Stimulated activated naive CD4-positive, alpha-beta T cell treated with Interleukin-2 at 50 U/mL for 16 hours (primary cell): ENCODE measurements around the gene DNAJC15.
"Not testable (repeated sequence)": the region's sequence is repeated elsewhere in the genome, so short reads cannot be mapped to it uniquely, and the experiment has no call there.

Experiments
- DNase-seq: peaks from one replicate; lab custom pipeline; 2025; lab: John Stamatoyannopoulos, UW

DNAJC15 gene

DNA sequence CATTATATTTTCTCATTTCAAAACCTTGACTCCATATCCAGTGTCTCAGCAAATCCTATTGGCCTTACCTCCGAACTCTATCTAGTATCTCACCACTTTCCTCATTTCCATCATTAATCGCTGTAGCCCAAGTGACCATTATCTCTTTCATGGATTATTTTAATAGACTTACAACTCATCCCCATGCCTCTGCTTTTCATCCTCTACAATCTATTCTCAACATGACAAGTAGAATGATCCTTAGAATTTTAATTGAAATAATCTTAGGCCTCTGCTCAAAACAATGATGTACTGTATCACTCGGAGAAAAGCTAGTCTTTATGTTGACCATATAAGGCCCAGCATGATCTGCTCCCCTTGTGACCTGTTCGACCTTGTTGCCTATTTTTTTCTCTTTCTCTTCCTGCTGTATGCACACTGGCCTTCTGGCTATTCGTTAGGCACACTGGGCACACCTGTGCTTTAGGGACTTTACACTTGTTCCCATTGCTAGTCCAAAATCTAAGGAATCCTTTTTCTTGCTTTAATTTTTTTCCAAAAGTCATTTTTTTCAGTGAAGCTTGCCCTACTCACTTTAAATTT, 21.4 kb downstream of the DNAJC15 start:
- no peak for DNase-seq

DNA sequence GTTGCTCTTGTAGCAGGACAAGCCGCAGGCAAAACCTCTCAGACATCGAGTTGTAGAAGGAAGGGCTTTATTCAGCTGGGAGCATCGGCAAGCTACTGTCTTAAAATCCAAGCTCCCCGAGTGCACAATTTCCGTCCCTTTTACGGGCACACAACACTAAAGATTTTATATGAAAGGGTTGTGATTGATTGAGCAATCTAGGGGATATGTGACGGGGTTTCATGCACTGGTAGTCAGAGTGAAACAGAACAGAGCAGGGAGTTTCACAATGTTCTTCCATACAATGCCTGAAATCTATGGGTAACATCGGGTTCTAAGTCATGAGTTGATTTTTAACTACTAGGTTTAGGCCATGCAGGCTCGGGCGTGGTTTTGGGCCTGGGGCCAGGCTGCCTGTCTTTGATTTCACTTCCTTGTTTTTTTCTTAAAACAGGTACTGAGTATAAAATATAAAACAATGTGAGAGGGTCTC, 22.0 kb downstream of the DNAJC15 start:
- DNase-seq, result not testable (repeated sequence)

DNA sequence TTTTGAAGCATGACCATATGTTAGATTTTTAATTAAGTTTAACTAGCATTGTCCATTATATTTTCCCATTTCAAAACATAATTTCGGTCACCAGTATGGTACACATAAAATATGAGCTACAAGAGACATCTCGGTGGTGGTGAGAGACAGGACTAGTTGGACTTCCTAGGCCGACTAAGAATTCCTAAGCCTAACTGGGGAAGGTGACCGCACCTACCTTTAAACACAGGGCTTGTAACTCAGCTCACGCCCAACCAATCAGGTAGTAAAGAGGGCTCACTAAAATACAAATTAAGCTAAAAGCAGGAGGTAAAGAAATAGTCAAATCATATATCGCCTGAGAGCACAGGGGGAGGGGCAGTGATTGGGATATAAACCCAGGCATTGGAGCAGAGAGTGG, 22.9 kb downstream of the DNAJC15 start:
- DNase-seq, result no peak

DNA sequence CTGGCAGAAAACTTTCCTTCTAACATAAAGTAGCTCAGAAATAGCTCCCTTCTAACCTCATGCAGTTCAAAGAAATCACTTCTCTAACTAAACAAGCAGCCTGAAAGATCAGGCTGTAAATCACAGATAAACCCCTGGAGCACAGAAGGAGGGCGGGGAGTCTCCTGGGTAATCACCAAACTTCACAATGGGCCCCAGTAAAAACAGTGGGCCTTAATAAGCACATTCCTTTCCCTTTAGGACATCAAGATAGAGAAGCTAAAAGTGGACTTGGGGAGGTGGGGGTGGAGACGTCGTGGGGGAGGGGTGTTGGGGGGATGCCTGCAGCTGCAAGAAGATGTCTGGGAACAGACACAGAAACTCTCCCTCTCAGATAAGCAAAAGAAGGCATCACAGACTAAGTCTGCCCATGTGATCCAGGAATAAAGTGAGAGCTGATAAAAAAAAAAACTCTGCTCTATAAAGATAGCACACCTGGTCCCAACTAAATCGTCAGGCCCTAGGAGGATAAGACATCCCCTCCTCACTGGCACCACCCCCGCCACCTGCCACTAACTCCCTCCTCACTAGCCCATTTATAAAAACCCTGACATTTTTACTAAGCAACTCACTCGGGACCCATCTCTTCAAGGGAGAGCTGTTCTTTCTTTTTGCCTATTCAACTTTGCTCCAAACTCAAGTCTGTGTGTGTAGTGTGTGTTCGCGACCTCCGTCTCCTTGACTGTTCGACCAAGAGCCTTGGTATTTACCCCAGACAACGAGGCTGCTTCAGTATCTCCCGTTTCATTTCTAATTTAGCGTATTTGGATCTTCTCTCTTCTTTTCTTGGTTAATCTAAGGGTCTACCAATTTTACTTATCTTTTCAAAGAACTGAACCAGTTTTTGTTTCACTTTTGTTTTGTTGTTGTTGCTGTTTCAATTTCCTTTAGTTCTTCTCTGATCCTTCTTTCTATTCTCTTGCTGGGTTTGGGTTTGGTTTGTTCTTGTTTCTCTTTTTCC, 31.7 kb downstream of the DNAJC15 start:
- DNase-seq, result no peak

DNA sequence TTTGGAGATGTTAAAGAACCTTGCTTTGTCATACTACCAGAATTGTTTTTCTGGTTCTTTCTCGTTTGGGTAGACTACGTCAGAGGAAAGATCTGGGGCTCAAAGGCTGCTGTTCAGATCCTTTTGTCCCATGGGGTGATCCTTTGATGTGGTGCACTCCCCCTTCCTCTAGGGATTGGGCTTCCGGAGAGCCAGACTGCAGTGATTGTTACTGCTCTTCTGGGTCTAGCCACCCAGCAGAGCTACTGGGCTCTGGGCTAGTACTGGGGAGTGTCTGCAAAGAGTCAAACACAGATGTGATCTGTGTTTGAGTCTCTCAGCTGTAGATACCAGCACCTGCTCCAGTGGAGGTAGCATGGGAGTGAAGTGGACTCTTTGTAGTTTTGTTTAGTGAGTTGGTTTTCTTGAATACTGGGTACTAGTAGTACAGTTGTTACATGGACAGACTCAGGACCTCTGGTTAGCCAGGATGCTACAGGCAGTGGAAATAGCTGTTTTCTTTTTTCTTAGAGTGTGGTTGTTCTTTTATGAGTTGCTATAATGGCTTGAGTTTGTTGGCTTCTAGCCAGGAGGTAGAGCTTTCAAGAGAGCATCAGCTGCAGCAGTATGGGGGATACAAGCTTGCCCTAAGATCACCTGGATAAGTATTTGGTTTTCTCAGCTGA, 34.4 kb downstream of the DNAJC15 start:
- no peak for DNase-seq

DNA sequence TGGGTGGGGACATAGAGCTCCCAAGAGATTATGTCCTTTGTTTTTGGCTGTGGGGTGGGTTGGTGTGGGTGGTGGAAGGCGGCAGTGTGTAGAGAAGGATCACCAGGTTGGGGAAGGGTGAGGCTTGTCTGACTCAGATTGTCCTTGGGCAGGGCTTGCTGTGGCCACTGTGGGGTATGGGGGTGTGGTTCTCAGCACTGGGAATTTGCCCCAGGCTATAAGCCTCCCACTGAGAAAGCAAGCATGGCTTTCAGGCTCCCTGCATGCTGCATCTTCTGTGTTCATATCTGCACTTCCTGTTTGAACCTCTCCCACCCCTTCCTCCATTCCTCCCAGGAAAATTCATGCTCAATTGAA, 34.9 kb downstream of the DNAJC15 start:
- no peak for DNase-seq

DNA sequence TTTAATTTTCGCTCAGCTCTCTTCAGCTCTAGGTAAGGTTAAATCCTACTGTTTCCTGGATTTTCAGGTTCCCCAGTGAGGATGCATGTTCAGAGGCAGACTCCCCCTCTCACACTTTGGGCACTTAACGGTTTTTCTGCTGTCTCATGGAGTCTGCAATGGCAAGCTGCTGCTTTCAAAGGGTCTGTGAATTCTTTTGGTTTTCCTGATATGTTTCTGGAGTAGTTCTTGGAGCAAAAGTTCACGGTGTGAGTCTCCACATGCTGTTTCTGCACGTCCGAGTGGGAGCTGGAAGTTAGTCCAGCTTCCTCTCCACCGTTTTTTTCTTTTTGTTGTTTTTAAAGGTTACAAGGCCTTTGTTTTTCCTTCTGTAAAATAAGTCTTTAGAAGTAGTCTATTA, 35.4 kb downstream of the DNAJC15 start:
- no peak for DNase-seq

DNA sequence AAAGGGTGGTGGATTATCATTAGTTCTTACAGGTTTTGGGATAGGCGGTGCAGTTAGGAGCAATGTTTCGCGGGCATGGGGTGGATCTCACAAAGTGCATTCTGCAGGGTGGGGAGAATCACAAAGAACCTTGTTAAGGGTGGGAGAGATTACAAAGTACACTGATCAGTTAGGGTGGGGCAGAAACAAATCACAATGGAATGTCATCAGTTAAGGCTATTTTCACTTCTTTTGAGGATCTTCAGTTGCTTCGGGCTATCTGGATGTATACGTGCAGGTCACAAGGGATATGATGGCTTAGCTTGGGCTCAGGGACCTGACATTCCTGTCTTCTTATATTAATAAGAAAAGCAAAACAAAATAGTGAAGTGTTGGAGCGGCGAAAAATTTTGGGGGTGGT, 36.4 kb downstream of the DNAJC15 start:
- not testable (repeated sequence) for DNase-seq

DNA sequence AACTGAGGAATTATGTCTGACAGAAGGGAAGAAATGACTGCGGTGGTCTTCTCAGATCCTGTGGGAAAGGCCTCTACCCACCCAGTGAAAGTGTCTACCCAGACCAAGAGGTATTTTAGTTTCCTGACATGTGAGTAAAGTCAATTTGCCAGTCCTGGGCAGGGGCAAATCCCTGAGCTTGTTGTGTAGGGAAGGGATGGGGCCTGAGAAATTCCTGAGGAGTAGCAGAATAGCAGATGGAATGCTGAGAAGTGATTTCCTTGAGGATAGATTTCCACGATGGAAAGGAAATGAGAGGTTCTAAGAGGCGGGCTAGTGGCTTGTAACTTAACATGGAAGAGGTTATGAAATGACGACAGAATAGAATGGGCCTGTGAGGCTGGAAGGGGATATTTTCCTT, 37.4 kb downstream of the DNAJC15 start:
- not testable (repeated sequence) for DNase-seq

DNA sequence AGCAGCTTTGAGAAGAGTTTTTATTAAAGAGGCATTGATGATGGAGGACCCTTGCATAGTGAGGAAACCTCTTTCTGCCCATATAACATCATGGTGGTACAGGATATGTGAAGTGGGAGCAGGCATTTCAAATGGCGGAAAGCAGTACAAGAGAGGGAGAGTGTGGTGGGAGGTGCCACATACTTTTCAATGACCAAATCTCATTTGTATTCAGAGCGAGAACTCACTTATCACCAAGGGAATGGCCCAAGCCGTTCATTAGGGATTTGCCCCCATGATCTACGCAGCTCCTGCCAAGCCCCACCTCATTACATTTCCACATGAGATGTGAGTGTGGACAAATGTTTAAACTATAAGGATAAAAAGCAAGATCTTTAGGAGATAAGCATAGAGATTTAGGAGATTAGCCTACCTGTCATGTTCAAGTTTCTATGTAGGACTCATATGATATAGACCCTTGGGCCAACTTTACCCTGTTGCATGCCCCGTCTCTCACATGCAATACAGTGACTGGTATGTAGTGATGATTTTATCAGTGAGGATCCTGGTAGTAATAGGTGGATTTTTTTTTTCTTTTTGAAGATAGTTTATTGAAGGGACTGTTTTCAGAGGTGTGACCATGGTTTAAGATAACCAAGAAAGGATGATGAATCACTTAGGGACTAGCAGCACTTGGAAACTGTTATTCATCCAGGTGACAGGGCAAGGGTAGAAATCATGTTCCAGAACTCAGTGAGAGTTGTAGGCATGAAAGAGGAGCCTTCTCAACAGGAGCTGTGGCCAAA, 38.3 kb downstream of the DNAJC15 start:
- no peak for DNase-seq

DNA sequence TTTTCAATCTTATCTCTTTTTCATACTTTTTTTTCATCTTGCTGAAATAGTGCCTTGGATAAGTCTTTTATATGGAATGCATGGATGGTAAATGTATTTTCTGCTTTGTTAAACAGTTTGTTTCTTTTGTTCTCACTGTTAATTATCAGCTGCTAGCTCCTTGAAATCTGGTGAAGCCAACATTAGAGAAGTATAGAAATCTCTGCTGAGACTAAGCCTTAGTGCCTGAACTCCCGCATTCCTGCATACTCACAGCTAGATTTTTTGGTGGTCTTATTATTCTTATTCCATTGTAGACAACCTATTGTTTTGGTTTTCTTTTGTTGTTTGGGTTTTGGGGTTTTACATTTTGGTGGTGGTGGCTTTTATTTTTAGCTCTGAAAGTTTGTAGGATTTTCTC, 48.4 kb downstream of the DNAJC15 start:
- DNase-seq, result no peak

DNA sequence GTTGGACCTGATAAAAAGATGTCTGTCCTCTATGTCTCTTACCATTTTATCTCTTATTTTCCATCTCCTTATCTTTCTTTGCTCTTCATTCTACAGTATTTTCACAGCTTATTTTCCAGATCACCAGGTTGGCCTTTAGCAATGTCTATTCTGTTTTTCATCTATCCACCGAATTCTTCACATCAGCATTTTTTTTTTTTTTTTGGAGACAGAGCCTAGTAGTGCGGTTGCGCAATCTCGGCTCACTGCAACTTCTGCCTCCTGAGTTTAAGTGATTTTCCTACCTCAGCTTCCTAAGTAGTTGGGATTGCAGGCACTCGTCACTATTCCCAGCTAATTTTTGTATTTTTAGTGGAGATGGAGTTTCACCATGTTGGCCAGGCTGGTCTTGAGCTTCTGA, 49.0 kb downstream of the DNAJC15 start:
- no peak for DNase-seq

DNA sequence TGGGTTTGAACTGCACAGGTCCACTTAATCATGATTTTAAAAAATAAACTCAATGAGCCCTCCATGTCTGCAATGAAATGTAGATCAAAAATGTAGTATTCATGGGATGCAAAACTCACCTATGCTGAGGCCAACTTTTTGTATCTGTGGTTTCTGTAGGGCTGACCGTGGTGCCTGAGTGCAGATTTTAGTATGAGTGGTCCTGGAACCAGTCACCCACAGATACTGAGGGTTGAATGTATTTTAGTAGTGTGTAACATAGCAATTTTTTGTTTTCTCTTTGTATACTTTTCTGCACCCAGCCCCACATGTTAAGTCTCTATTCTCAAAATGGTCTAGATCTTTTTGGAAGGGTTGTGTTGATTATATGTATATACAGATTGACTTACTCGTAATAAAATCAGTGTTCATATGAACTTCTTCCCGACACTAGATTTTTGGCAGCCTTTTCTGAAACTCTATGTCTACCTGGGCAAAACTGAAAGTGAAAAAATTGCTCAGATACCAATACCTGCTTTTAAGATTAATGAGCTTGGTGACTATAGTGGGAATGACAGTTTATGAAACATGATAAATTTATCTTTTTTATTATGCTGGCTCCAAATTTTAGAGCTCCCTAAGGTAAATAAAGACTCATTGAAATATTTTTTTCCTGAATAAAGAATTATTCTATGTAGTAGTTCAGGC, 51.6 kb downstream of the DNAJC15 start:
- DNase-seq, result no peak

DNA sequence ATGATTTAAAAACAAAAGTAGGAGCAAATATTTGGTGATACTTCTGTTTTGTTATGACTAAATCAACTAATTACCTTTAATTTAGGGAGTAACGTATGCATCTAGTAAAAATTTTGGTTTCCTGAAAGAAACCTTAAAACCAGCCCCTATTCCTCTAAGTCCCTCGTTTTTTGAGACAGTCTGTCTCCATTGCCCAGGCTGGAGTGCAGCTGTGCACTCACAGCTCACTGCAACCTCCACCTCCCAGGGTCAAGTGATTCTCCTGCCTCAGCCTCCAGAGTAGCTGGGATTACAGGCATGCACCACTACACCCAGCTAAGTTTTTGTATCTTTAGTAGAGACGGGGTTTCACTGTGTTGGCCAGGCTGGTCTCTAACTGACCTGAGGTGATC, 52.1 kb downstream of the DNAJC15 start:
- DNase-seq, result not testable (repeated sequence)

DNA sequence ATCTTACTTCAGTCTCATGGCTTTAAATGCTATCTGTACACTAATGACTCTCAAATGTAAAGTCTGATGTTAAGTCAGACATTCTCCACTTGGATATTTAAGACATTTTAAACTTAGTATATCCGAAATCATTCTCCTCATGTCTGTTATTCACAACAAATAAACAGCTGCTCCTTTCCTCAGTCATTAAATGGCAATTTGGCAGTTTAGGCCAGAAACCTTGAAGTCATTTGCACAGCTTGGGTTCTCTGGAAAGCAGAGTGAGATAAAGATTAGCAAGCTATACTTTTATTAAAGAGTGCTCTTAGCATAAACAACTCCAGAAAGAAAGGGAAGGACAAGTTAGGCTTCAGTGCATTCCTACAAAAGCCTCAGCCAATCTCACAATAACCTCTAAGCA, 53.7 kb downstream of the DNAJC15 start:
- DNase-seq, result no peak

DNA sequence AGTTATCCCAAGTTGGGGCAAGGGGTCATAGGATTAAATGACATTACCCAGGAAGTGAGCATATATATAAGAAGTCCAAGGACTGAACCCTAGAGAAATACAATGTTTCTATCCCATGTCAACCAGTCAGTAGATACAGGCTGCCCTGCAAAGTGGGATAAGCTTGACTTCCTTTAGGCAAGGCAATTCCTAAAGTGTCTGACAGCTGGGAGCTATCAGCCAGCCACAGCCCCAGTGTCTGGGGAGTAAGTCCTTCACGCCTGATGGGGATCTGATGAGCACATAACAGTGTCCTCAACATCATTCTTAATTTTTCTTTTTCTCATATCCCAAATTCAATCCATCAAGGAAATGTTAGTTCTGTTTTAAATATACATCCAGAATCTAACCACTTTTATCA, 54.1 kb downstream of the DNAJC15 start:
- no peak for DNase-seq

DNA sequence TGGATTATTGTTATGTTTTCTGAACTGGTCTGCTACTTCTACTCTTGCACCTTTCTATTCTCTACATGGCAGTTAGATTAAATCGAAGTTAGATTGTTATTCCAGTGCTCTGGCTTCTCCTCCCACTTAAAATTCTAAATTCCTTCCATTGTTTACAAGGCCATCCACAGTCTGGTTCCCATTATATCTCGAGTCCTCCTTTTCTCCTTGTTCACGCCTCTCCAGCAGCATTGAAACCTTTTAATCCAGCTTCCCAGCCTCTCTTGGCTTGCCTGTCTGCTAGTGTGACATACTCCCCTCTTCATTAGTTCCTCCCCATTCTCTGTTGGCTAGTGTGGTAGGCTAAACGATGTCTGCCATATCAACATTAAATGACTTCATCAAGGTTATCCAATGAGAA, 54.5 kb downstream of the DNAJC15 start:
- DNase-seq, result no peak

DNA sequence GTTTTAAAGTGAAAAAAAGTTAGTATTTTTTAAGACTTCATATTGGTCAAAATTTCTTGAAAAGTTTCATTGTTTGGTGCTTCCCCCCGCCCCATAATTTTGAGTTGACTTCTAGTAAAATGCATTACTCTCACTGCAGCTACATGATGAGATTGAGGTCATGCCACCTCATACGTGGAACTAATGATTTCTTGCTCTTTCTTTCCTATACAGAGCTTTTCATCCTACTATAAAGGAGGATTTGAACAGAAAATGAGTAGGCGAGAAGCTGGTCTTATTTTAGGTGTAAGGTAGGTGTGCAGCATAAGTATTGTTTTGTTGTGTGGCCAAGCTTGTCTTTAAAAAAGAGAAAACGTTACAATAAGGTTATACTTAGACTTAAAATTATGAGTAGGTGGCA, 55.0 kb downstream of the DNAJC15 start:
- DNase-seq, result no peak

DNA sequence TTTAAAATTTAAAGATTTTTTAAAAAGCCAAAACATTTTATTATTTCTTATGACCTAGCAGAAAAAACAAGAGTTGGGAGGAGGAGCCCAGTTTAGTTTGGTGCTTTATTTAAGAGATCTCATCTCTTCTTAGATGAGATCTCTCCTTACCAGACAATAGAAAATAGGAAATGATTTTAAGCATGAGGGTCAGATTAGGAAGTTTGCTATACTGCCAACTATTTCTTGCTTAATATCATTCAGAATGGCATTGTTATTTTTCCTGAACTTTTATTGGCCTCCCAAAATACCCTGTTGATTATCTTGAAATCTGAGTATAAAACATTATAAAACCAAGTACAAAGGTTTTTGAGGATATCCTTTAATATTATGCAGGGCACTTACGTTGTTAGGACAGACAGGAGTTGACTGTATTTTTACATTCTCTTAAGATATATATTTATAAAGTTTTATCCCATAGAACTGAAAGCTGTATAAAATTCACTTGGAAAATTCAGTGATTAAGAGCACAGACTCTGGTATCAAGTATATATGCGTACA, 56.1 kb downstream of the DNAJC15 start:
- no peak for DNase-seq

DNA sequence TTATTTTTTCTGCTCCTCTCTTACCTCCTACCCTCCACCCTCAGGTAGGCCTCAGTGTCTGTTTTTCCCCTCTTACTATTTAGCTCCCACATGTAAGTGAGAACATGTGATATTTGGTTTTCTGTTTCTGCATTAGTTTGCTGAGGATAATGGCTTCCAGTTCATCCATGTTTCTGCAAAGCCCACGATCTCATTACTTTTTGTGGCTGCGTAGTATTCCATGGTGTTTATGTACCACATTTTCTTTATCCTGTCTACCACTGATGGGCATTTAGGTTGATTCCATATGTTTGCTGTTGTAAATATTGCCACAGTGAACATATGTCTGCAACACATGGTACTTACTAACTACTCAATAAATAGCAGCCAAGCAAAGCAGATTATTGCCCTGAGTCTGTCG, 56.8 kb downstream of the DNAJC15 start:
- DNase-seq, result no peak

DNA sequence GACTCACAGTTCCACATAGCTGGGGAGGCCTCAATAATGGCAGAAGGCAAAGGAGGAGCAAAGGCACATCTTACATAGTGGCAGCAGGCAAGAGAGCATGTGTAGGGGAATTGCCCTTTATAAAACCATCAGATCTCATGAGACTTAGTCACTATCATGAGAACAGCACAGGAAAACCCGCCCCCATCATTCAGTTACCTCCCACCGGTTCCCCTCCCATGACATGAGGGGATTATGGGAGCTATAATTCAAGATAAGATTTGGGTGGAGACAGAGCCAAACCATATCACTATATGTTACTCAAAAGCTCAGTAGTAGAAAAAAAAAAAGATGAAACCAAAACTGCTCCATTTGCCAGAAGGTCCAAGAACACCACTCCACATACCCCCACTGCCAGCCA, 58.5 kb downstream of the DNAJC15 start:
- no peak for DNase-seq
